A549 (cell line): ENCODE data around the gene CFAP410. TPM values are rescaled to one million over a fixed set of nuclear protein-coding genes. Genes with fewer than 3 reads are reported as not detected.

Experiments used
- ATAC-seq, 2 experiments: fragments of 200-7000 bp in 1 of 2; fragments of >200 bp in 1 of 2; cut with Nextera tagmentation in 1 of 2; cut with Tn5 transposase in 1 of 2; 3 replicates each; pipeline versions ENCODE4 v1.8.0 to v1.9.1; 2018 to 2020; ENCODE audit warnings: mild to moderate bottlenecking in 1 of 2, moderate library complexity in 1 of 2
- CTCF ChIA-PET: fragments of 300-600 bp; sonication (Branson Sonifier 250); formaldehyde crosslinking; extraction: SDS; loops from one replicate; lab custom pipeline; 2021; ENCODE audit warnings: antibody characterized with exemption, inconsistent platforms; lab: Yijun Ruan, JAX
- POLR2A ChIA-PET: fragments of 350-600 bp; formaldehyde crosslinking; extraction: SDS; loops from one replicate; lab custom pipeline; 2021; ENCODE audit warnings: antibody characterized with exemption, inconsistent platforms; lab: Yijun Ruan, JAX
- DNase-seq, 2 experiments: peaks; one replicate each; pipeline versions ENCODE4 v3.0.0 to v3.0.0-alpha.2; 2011 to 2016; ENCODE audit warnings: low read depth in 1 of 2, low spot score in 1 of 2
- FAIRE-seq: peaks from 2 replicates; lab custom pipeline; 2011; peaks lifted over from hg19 to GRCh38; lab: Jason Lieb, UNC
- H3K27ac ChIP-seq, 2 experiments: fragments of >200 bp; sonication (Bioruptor Twin); formaldehyde crosslinking; 3 replicates each; pipeline ENCODE4 v1.5.1; 2016 to 2017
- H3K4me1 ChIP-seq: fragments of >200 bp; sonication (Bioruptor Twin); formaldehyde crosslinking; 3 replicates; pipeline ENCODE4 v1.6.1; 2016
- H3K4me2 ChIP-seq: fragments of >200 bp; sonication (Bioruptor Twin); formaldehyde crosslinking; 3 replicates; pipeline ENCODE4 v1.6.1; 2016
- H3K4me3 ChIP-seq: fragments of >200 bp; sonication (Bioruptor Twin); formaldehyde crosslinking; 3 replicates; pipeline ENCODE4 v1.5.1; 2016
- H3K9me3 ChIP-seq: fragments of >200 bp; sonication (Bioruptor Twin); formaldehyde crosslinking; 3 replicates; pipeline ENCODE4 v1.6.1; 2016
- CHD4 ChIP-seq: fragments of 200-600 bp; sonication (generic); IDR thresholded peaks from 2 replicates; pipeline ENCODE4 v1.6.1; 2016; ENCODE audit warnings: antibody characterized with exemption, mild to moderate bottlenecking, borderline replicate concordance
- CTCF ChIP-seq: fragments of >200 bp; sonication (Bioruptor Twin); formaldehyde crosslinking; IDR thresholded peaks from 3 replicates; pipeline ENCODE4 v1.5.1; 2016
- E2F6 ChIP-seq: IDR thresholded peaks from 2 replicates; pipeline ENCODE4 v1.6.1; 2012; ENCODE audit warnings: low read depth, borderline replicate concordance
- EHF ChIP-seq: fragments of 250-450 bp; sonication (Bioruptor Pico); IDR thresholded peaks from 2 replicates; pipeline ENCODE4 v1.5.0; 2020; ENCODE audit warnings: mild to moderate bottlenecking
- EP300 ChIP-seq, 2 experiments: fragments of >200 bp; sonication (Bioruptor Twin); formaldehyde crosslinking; IDR thresholded peaks; 2 replicates in 1 of 2; 3 replicates in 1 of 2; pipeline ENCODE4 v1.6.1; 2016 to 2017
- ESRRA ChIP-seq: fragments of 150-350 bp; IDR thresholded peaks from 2 replicates; pipeline ENCODE4 v1.6.1; 2014; ENCODE audit warnings: mild to moderate bottlenecking, low read length, borderline replicate concordance
- FOSL2 ChIP-seq, 2 experiments: fragments of 450-650 bp in 1 of 2; fragments of >200 bp in 1 of 2; sonication (Bioruptor Twin) in 1 of 2; formaldehyde crosslinking; IDR thresholded peaks; 2 replicates each; pipeline versions ENCODE4 v1.5.0 to v1.6.1; 2016 to 2020; ENCODE audit warnings: mild to moderate bottlenecking in 1 of 2, moderate library complexity in 1 of 2
- GATA3 ChIP-seq: IDR thresholded peaks from 2 replicates; pipeline ENCODE4 v1.6.1; 2012; ENCODE audit warnings: borderline replicate concordance
- HOXA7 ChIP-seq: fragments of 250-450 bp; sonication (Bioruptor Pico); IDR thresholded peaks from 2 replicates; pipeline ENCODE4 v1.5.0; 2020; ENCODE audit warnings: mild to moderate bottlenecking, moderate library complexity
- HOXB13 ChIP-seq: fragments of 250-450 bp; sonication (Bioruptor Pico); IDR thresholded peaks from 2 replicates; pipeline ENCODE4 v1.5.0; 2020; ENCODE audit warnings: low read depth, mild to moderate bottlenecking, moderate library complexity
- HOXB5 ChIP-seq: fragments of 250-450 bp; sonication (Bioruptor Pico); IDR thresholded peaks from 2 replicates; pipeline ENCODE4 v1.5.0; 2020; ENCODE audit warnings: mild to moderate bottlenecking, moderate library complexity
- MAFK ChIP-seq: fragments of 450-650 bp; IDR thresholded peaks from 2 replicates; pipeline ENCODE4 v1.6.1; 2014; ENCODE audit not compliant: partially characterized antibody
- NPAS2 ChIP-seq: fragments of 250-450 bp; sonication (Bioruptor Pico); IDR thresholded peaks from 2 replicates; pipeline ENCODE4 v1.8.0; 2022; ENCODE audit warnings: mild to moderate bottlenecking, moderate library complexity, borderline replicate concordance
- POLR2A ChIP-seq: IDR thresholded peaks from 2 replicates; pipeline ENCODE4 v1.6.1; 2012; ENCODE audit warnings: mild to moderate bottlenecking, low read length
- RAD21 ChIP-seq, 2 experiments: fragments of >200 bp in 1 of 2; sonication (Bioruptor Twin) in 1 of 2; formaldehyde crosslinking in 1 of 2; IDR thresholded peaks in 1 of 2; conservative IDR thresholded peaks in 1 of 2; 2 replicates in 1 of 2; 3 replicates in 1 of 2; pipeline ENCODE4 v1.6.1; 2012 to 2018; ENCODE audit warnings: inconsistent platforms in 1 of 2
- RCOR1 ChIP-seq: fragments of 150-350 bp; IDR thresholded peaks from 2 replicates; pipeline ENCODE4 v1.6.1; 2014; ENCODE audit warnings: antibody characterized with exemption, low read length, low read depth
- REST ChIP-seq: fragments of 200-600 bp; sonication (generic); IDR thresholded peaks from 2 replicates; pipeline ENCODE4 v1.6.1; 2016; ENCODE audit warnings: antibody characterized with exemption, mild to moderate bottlenecking, moderate library complexity
- TFCP2L1 ChIP-seq: fragments of 250-450 bp; sonication (Bioruptor Pico); IDR thresholded peaks from 2 replicates; pipeline ENCODE4 v1.5.0; 2021; ENCODE audit warnings: mild to moderate bottlenecking
- ZFP36 ChIP-seq: fragments of 450-650 bp; IDR thresholded peaks from 2 replicates; pipeline ENCODE4 v1.6.1; 2014; ENCODE audit warnings: borderline replicate concordance; ENCODE audit not compliant: partially characterized antibody
- ZNF302 ChIP-seq: fragments of 250-450 bp; sonication (Bioruptor Pico); IDR thresholded peaks from 2 replicates; pipeline ENCODE4 v1.9.0; 2021; ENCODE audit warnings: inconsistent platforms, mild to moderate bottlenecking, moderate library complexity
- ZSCAN20 ChIP-seq: fragments of 250-450 bp; sonication (Bioruptor Pico); IDR thresholded peaks from 2 replicates; pipeline ENCODE4 v1.8.0; 2022; ENCODE audit warnings: mild to moderate bottlenecking, moderate library complexity
- WGBS: methylation state at CpG from one replicate; pipeline ENCODE4 v1.1.6; 2017; ENCODE audit errors: missing lambda C conversion rate; 5-methylcytosine and 5-hydroxymethylcytosine counted together
- polyA plus RNA-seq, 4 experiments: library from polyadenylated mRNA; depleted of rRNA in 3 of 4; stranded (reverse); fragments of >200 nt; fragmentation: RNase III in 1 of 4; extraction: RNeasy Plus Mini Kit Qiagen cat#74134 plus additional on column Dnase treatment in 1 of 4; gene quantifications; 2 replicates in 3 of 4; 3 replicates in 1 of 4; pipeline ENCODE4 v1.2.3, GENCODE V29; 2011 to 2017
- TF ChIP-seq, protein P1 (sequence below): fragments of >200 bp; sonication (Bioruptor Twin); formaldehyde crosslinking; IDR thresholded peaks from 3 replicates; pipeline ENCODE4 v1.6.1; 2016
- TF ChIP-seq, protein P2 (sequence below): IDR thresholded peaks from 2 replicates; pipeline ENCODE4 v1.6.1; 2012

Gene CFAP410
- polyA plus RNA-seq, 2 of the 4 experiments (the other 2 are of a cell fraction): 3.2 to 7.1 TPM

DNA sequence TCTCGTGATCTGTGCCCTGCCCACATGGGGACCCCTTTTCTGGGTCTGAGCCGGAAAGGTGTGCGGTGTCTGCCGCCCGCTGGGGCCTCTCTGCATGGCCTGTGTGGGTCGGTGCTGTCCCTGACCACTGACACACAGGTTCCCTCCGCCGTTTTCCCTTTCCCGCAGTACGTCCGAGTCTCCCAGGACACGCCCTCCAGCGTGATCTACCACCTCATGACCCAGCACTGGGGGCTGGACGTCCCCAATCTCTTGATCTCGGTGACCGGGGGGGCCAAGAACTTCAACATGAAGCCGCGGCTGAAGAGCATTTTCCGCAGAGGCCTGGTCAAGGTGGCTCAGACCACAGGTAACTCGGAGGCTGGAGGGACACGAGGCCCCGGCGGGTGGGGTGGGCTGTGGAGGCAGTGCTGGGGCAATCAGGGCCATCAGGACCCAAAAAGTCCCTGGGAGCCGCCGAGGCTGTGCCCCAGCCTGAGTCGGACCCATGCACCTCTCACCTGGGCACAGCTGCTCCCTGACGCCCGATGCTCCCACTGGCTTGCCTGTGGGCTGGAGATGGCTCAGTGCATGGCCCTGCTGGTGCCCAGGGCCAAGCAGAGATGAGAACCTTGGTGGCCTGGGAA is 27.5 kb upstream of the CFAP410 start:
- WGBS: 49% methylated on average over 17 of the region's 28 CpGs
- TF ChIP-seq CHD4: no peak
- TF ChIP-seq GATA3: no peak
- no peak for TF ChIP-seq ZFP36
- TF ChIP-seq ZSCAN20 (CRISPR knock-in tag): no peak
- no peak for TF ChIP-seq RAD21 (conservative IDR thresholded peaks at IDR 0.05 in 1 of 2, IDR thresholded peaks at IDR 0.05 in 1 of 2)
- TF ChIP-seq CTCF: no peak
- TF ChIP-seq HOXB13: no peak
- TF ChIP-seq EP300 (IDR thresholded peaks at IDR 0.05): no peak
- no peak for TF ChIP-seq ZNF302
- TF ChIP-seq TFCP2L1 (CRISPR knock-in tag): no peak
- TF ChIP-seq MAFK: no peak
- Histone ChIP-seq H3K4me1 (peaks cover 4% of the 10 kb centered on the region; the same call in 1 of the 3 replicates), H3K27ac (no peak overlapping the region), H3K4me2 (no peak overlapping the region), H3K4me3 (no peak overlapping the region), H3K9me3 (no peaks in the 10 kb centered on the region)
- ChIA-PET CTCF (no interaction called here), POLR2A (no interaction called here)
- no peak for ATAC-seq
- FAIRE-seq: no peak
- DNase-seq: no peak

DNA sequence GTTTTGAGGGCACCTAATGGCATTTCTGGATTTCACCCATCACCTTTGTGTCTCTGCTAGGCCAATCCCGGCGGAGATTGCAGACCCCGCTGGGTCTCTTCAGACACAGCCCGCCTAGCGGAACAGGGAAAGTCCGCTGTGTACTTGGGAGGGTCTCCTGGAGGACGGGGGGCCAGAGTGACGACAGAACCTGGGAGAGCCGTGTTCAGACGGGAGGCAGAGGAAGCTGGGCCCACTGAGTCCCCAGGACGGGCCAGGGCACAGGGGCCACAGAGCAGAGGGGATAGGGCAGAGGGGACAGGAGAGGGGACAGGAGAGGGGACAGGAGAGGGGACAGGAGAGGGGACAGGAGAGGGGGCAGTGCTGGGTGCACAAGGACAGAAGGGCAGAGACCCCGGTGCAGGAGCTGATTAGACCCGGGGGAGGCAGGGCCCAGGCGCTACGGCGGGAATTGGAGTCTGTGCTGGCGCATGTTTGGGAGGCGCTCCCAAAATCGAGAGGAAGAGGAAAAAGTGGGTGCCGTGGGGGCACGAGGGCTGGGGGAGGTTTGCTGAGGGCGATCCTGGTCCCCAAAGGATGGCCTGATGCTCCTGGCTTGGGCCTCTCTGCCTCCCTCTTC is 26.9 kb upstream of the CFAP410 start:
- FAIRE-seq (no peak), DNase-seq (no peak), ATAC-seq (no peak)
- Histone ChIP-seq H3K27ac (no peak overlapping the region), H3K4me3 (no peak overlapping the region), H3K4me2 (no peak overlapping the region), H3K9me3 (no peaks in the 10 kb centered on the region)
- 68% methylated on average over 22 of the region's 22 CpGs for WGBS
- no peak for TF ChIP-seq EP300 (IDR thresholded peaks at IDR 0.05)
- no peak for TF ChIP-seq HOXA7 (CRISPR knock-in tag)
- no peak for TF ChIP-seq FOSL2 (IDR thresholded peaks at IDR 0.05)
- TF ChIP-seq FOSL2 (CRISPR knock-in tag; IDR thresholded peaks at IDR 0.05): no peak
- TF ChIP-seq CHD4: no peak
- TF ChIP-seq HOXB5 (CRISPR knock-in tag): no peak
- no peak for TF ChIP-seq POLR2A
- TF ChIP-seq E2F6: no peak
- no peak for TF ChIP-seq ZSCAN20 (CRISPR knock-in tag)
- no peak for TF ChIP-seq REST
- no peak for TF ChIP-seq RCOR1
- no peak for TF ChIP-seq NPAS2 (CRISPR knock-in tag)
- TF ChIP-seq, protein P1, sequence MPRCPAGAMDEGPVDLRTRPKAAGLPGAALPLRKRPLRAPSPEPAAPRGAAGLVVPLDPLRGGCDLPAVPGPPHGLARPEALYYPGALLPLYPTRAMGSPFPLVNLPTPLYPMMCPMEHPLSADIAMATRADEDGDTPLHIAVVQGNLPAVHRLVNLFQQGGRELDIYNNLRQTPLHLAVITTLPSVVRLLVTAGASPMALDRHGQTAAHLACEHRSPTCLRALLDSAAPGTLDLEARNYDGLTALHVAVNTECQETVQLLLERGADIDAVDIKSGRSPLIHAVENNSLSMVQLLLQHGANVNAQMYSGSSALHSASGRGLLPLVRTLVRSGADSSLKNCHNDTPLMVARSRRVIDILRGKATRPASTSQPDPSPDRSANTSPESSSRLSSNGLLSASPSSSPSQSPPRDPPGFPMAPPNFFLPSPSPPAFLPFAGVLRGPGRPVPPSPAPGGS: no peak
- TF ChIP-seq ESRRA: no peak
- TF ChIP-seq, protein P2, sequence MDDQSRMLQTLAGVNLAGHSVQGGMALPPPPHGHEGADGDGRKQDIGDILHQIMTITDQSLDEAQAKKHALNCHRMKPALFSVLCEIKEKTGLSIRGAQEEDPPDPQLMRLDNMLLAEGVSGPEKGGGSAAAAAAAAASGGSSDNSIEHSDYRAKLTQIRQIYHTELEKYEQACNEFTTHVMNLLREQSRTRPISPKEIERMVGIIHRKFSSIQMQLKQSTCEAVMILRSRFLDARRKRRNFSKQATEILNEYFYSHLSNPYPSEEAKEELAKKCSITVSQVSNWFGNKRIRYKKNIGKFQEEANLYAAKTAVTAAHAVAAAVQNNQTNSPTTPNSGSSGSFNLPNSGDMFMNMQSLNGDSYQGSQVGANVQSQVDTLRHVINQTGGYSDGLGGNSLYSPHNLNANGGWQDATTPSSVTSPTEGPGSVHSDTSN: no peak
- no peak for TF ChIP-seq EHF (CRISPR knock-in tag)
- TF ChIP-seq, all 56 proteins: peak for 0
- H3K4me1 ChIP-seq: peaks cover 4% of the 10 kb centered on the region; the same call in 1 of the 3 replicates
- POLR2A ChIA-PET: no interaction called here
- CTCF ChIA-PET: interaction anchor here (0.7 kb wide), 1 partner anchor 114 kb away, joined by 3 read pairs; no protein-coding TSS in a partner anchor
